H9 (cell line): Measurements from ENCODE around the gene STARD9. TPM values are rescaled to one million over a fixed set of nuclear protein-coding genes. Genes with fewer than 3 reads are reported as not detected.

Source experiments
- DNase-seq: peaks from one replicate; pipeline ENCODE4 v3.0.0-alpha.2; 2017
- H2AFZ ChIP-seq: one replicate; pipeline ENCODE4 v1.6.1; 2013; ENCODE audit warnings: mild to moderate bottlenecking, low read length, control low read depth, moderate library complexity
- H2AK5ac ChIP-seq: 2 replicates; pipeline ENCODE4 v1.6.1; 2013; ENCODE audit warnings: low read length, control low read depth, mixed read lengths; ENCODE audit not compliant: insufficient read length
- H2BK120ac ChIP-seq: one replicate; pipeline ENCODE4 v1.6.1; 2013; ENCODE audit warnings: low read depth, mild to moderate bottlenecking, low read length, control low read depth, inconsistent platforms; ENCODE audit not compliant: poor library complexity, severe bottlenecking
- H2BK12ac ChIP-seq: 2 replicates; pipeline ENCODE4 v1.6.1; 2013; ENCODE audit warnings: low read length, control low read depth, mixed read lengths, low read depth; ENCODE audit not compliant: insufficient read length
- H2BK15ac ChIP-seq: 2 replicates; pipeline ENCODE4 v1.6.1; 2013; ENCODE audit warnings: low read depth, low read length, control low read depth
- H2BK20ac ChIP-seq: one replicate; pipeline ENCODE4 v1.6.1; 2013; ENCODE audit warnings: low read depth, mild to moderate bottlenecking, low read length, control low read depth, inconsistent platforms; ENCODE audit not compliant: poor library complexity, severe bottlenecking
- H2BK5ac ChIP-seq: 2 replicates; pipeline ENCODE4 v1.6.1; 2013; ENCODE audit warnings: low read length, control low read depth, mixed read lengths; ENCODE audit not compliant: insufficient read length
- H3K14ac ChIP-seq: 2 replicates; pipeline ENCODE4 v1.6.1; 2013; ENCODE audit warnings: low read length, control low read depth; ENCODE audit not compliant: insufficient read depth
- H3K18ac ChIP-seq: 2 replicates; pipeline ENCODE4 v1.6.1; 2013; ENCODE audit warnings: low read depth, mild to moderate bottlenecking, mixed read lengths, low read length, control low read depth; ENCODE audit not compliant: insufficient read length
- H3K23ac ChIP-seq: 2 replicates; pipeline ENCODE4 v1.6.1; 2013; ENCODE audit warnings: low read length, control low read depth, mixed read lengths, low read depth; ENCODE audit not compliant: insufficient read length
- H3K23me2 ChIP-seq: 2 replicates; pipeline ENCODE4 v1.6.1; 2013; ENCODE audit warnings: low read depth, mild to moderate bottlenecking, mixed read lengths, low read length, control low read depth; ENCODE audit not compliant: insufficient read length, poor library complexity, severe bottlenecking
- H3K27ac ChIP-seq: 2 replicates; pipeline ENCODE4 v1.5.1; 2013; ENCODE audit warnings: low read length, control low read depth, mixed read lengths, low read depth; ENCODE audit not compliant: insufficient read length
- H3K27me3 ChIP-seq: 2 replicates; pipeline ENCODE4 v1.6.1; 2013; ENCODE audit warnings: low read length, control low read depth, inconsistent platforms; ENCODE audit not compliant: insufficient read depth
- H3K4ac ChIP-seq: 2 replicates; pipeline ENCODE4 v1.6.1; 2013; ENCODE audit warnings: low read depth, mild to moderate bottlenecking, control low read depth, inconsistent platforms, low read length, moderate library complexity
- H3K4me1 ChIP-seq: 2 replicates; pipeline ENCODE4 v1.6.1; 2013; ENCODE audit warnings: low read length, control low read depth, inconsistent platforms; ENCODE audit not compliant: insufficient read depth
- H3K4me2 ChIP-seq: 2 replicates; pipeline ENCODE4 v1.6.1; 2013; ENCODE audit warnings: low read length, control low read depth, mixed read lengths; ENCODE audit not compliant: insufficient read length, insufficient read depth
- H3K56ac ChIP-seq: 2 replicates; pipeline ENCODE4 v1.6.1; 2013; ENCODE audit warnings: low read depth, mild to moderate bottlenecking, mixed read lengths, low read length, control low read depth; ENCODE audit not compliant: insufficient read length
- H3K79me1 ChIP-seq: 2 replicates; pipeline ENCODE4 v1.6.1; 2013; ENCODE audit warnings: low read depth, mild to moderate bottlenecking, moderate library complexity, low read length, control low read depth, inconsistent platforms; ENCODE audit not compliant: insufficient read depth, poor library complexity, severe bottlenecking
- H3K79me2 ChIP-seq: 2 replicates; pipeline ENCODE4 v1.6.1; 2013; ENCODE audit warnings: low read length, control low read depth, inconsistent platforms; ENCODE audit not compliant: insufficient read depth
- H3K9ac ChIP-seq: 2 replicates; pipeline ENCODE4 v1.6.1; 2013; ENCODE audit warnings: low read length, control low read depth, mixed read lengths; ENCODE audit not compliant: insufficient read length; ENCODE audit errors: extremely low read depth
- H3K9me3 ChIP-seq: one replicate; pipeline ENCODE4 v1.6.1; 2013; ENCODE audit warnings: low read depth, low read length, inconsistent platforms; ENCODE audit not compliant: control insufficient read depth
- H3T11ph ChIP-seq: one replicate; pipeline ENCODE4 v1.6.1; 2013; ENCODE audit warnings: mild to moderate bottlenecking, low read length, control low read depth, inconsistent platforms
- H4K20me1 ChIP-seq: one replicate; pipeline ENCODE4 v1.6.1; 2013; ENCODE audit not compliant: control insufficient read depth, insufficient read length, insufficient read depth
- H4K5ac ChIP-seq: 2 replicates; pipeline ENCODE4 v1.6.1; 2013; ENCODE audit warnings: low read depth, mild to moderate bottlenecking, mixed read lengths, low read length, control low read depth; ENCODE audit not compliant: insufficient read length
- H4K8ac ChIP-seq: replicated peaks from 2 replicates; pipeline ENCODE4 v1.6.1; 2013; ENCODE audit warnings: low read length, control low read depth, mixed read lengths, low read depth; ENCODE audit not compliant: insufficient read length
- H4K91ac ChIP-seq: 2 replicates; pipeline ENCODE4 v1.6.1; 2013; ENCODE audit warnings: low read depth, mild to moderate bottlenecking, moderate library complexity, mixed read lengths, low read length, control low read depth; ENCODE audit not compliant: insufficient read length
- H3K27ac Mint-ChIP-seq, 3 experiments: 2 replicates in 2 of 3; 3 replicates in 1 of 3; pipeline ENCODE4 v1.8.0; 2020 to 2021; ENCODE audit warnings: mixed read lengths in 3 of 3, mild to moderate bottlenecking in 1 of 3, moderate library complexity in 1 of 3
- H3K27me3 Mint-ChIP-seq: 2 replicates; pipeline ENCODE4 v1.8.0; 2021; ENCODE audit warnings: low read depth, mild to moderate bottlenecking, moderate library complexity, mixed read lengths
- H3K36me3 Mint-ChIP-seq, 3 experiments: 2 replicates in 2 of 3; 3 replicates in 1 of 3; pipeline ENCODE4 v1.8.0; 2020 to 2021; ENCODE audit warnings: low read depth in 3 of 3, mixed read lengths in 3 of 3; ENCODE audit not compliant: insufficient read depth in 1 of 3
- H3K4me1 Mint-ChIP-seq, 2 experiments: 2 replicates each; pipeline ENCODE4 v1.8.0; 2020; ENCODE audit warnings: mixed read lengths in 2 of 2
- H3K4me3 Mint-ChIP-seq, 2 experiments: 2 replicates in 1 of 2; 3 replicates in 1 of 2; pipeline ENCODE4 v1.8.0; 2020 to 2021; ENCODE audit warnings: mild to moderate bottlenecking in 2 of 2, mixed read lengths in 2 of 2, moderate library complexity in 1 of 2
- H3K9me3 Mint-ChIP-seq, 2 experiments: 2 replicates in 1 of 2; 3 replicates in 1 of 2; pipeline ENCODE4 v1.8.0; 2020; ENCODE audit warnings: mild to moderate bottlenecking in 2 of 2, mixed read lengths in 2 of 2, moderate library complexity in 1 of 2
- WGBS: extraction: QIAGEN DNeasy Blood & Tissue Kit; methylation state at CpG from one replicate; pipeline ENCODE4 v1.1.7; 2013; ENCODE audit warnings: missing lambda C conversion rate, low lambda C conversion rate, mixed read lengths; ENCODE audit not compliant: insufficient read length; ENCODE audit errors: extremely low coverage; 5-methylcytosine and 5-hydroxymethylcytosine counted together
- total RNA-seq: library from RNA; stranded (reverse); gene quantifications from 2 replicates; pipeline ENCODE4 v1.2.1, GENCODE V29; 2021
- TF ChIP-seq, protein P1 (sequence below): fragments of 200-600 bp; sonication (generic); conservative IDR thresholded peaks from 3 replicates; pipeline ENCODE4 v1.8.0; 2021; ENCODE audit warnings: antibody characterized with exemption, mild to moderate bottlenecking

The STARD9 gene
- total RNA-seq, 1 experiment from 2014 or later = 6.9 TPM

DNA sequence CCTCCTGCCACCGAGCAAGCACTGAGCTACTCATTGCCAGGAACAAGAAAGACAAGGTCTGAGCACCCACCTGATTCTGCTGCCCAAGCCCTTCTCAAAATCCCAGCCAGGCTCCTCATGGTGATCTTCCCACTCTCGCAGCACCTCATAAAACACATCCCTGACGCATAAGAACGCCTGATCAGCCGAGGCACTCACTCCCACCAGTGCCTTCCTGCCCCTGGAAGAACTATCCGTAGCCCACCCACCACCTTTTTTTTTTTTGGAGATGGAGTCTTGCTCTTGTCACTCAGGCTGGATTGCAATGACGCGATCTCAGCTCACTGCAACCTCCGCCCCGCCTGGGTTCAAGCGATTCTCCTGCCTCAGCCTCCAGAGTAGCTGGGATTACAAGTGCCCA lies 157.6 kb downstream of the STARD9 start:
- Histone ChIP-seq H4K8ac (no peak overlapping the region), H3K23me2 (no peaks in the 10 kb centered on the region), H2AK5ac (no peak overlapping the region), H3K23ac (no peak overlapping the region), H2BK15ac (no peak overlapping the region), H3K18ac (no peak overlapping the region), H3K9ac (no peak overlapping the region), H3K79me1 (no peaks in the 10 kb centered on the region), H3K79me2 (no peaks in the 10 kb centered on the region), H2AFZ (no peak overlapping the region), H3K56ac (no peak overlapping the region), H3K14ac (no peak overlapping the region), H2BK12ac (no peak overlapping the region), H4K91ac (no peak overlapping the region), H3K4me1 (no peaks in the 10 kb centered on the region), H2BK120ac (no peak overlapping the region), H3K9me3 (no peaks in the 10 kb centered on the region), H2BK20ac (no peak overlapping the region), H3K27me3 (no peaks in the 10 kb centered on the region), H2BK5ac (no peak overlapping the region), H3K4me2 (no peak overlapping the region), H3K4ac (no peak overlapping the region), H4K20me1 (no peaks in the 10 kb centered on the region), H4K5ac (no peak overlapping the region), H3T11ph (no peak overlapping the region), H3K27ac (no peak overlapping the region)
- Mint-ChIP-seq H3K27ac (no peak overlapping the region), H3K9me3 (no peaks in the 10 kb centered on the region; a peak in 1 of 5 replicates), H3K27me3 (no peaks in the 10 kb centered on the region), H3K4me3 (no peak overlapping the region), H3K4me1 (peaks cover 11 to 27% of the 10 kb centered on the region in 2 experiments), H3K36me3 (peaks cover 27 to 63% (median 60%) of the 10 kb centered on the region in 3 experiments; a peak in 6 of 7 replicates)
- TF ChIP-seq, protein P1, sequence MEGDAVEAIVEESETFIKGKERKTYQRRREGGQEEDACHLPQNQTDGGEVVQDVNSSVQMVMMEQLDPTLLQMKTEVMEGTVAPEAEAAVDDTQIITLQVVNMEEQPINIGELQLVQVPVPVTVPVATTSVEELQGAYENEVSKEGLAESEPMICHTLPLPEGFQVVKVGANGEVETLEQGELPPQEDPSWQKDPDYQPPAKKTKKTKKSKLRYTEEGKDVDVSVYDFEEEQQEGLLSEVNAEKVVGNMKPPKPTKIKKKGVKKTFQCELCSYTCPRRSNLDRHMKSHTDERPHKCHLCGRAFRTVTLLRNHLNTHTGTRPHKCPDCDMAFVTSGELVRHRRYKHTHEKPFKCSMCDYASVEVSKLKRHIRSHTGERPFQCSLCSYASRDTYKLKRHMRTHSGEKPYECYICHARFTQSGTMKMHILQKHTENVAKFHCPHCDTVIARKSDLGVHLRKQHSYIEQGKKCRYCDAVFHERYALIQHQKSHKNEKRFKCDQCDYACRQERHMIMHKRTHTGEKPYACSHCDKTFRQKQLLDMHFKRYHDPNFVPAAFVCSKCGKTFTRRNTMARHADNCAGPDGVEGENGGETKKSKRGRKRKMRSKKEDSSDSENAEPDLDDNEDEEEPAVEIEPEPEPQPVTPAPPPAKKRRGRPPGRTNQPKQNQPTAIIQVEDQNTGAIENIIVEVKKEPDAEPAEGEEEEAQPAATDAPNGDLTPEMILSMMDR = no peak
- no CpG with 5 or more reads among the region's 11 CpGs for WGBS
- no peak for DNase-seq
